Fibroblast of skin of left biceps (primary cell): ENCODE measurements around the gene RIPOR2.
"Not testable (repeated sequence)": the region's sequence is repeated elsewhere in the genome, so short reads cannot be mapped to it uniquely, and the experiment has no call there.

Source experiments
- DNase-seq, 2 experiments: peaks; one replicate each; pipeline ENCODE4 v3.0.0-alpha.2; 2013; ENCODE audit warnings: low read depth in 2 of 2

RIPOR2 gene

GRCh38 chr6:24925661-24926060 lies 10.1 kb downstream of the RIPOR2 start:
- DNase-seq: no peak

DNA sequence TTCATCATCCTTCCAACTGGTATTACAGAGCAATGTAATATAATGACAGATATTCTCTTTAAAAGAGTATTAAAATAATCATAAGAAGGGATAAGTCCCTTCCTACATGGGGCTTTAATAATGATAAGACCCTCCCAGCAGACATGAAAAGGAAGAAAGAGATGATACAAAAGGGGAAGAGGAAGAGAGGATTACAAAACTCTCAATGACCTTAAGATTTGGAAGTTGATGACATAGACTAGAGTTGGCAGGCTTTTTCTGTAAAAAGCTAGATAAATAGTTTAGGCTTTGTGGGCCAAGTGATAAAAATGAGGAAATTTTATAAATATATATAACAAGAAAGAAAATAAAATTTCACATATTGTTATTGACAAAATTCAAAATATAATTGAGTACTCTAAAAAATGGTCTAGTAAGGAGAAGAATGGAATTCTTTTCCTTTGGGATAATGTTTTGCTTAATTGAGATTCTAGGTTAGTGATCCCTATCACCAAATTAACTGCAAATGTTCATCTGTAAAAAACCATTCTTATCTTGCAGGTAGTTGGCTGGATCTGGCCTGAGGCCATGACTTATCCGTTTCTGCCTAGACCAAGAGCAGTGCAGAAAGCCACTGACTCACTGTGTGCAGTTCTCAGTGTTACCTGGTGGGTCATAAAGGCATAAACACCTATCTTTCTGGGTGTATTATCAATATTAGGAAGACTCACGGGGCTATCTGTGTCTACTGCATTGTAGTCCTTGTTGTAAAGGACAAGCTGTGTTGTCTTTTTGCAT lies 11.0 kb downstream of the RIPOR2 start:
- no peak for DNase-seq

GRCh38 chr6:24923885-24924401 lies 11.8 kb downstream of the RIPOR2 start:
- DNase-seq: no peak

GRCh38 chr6:24922814-24923213 lies 12.9 kb downstream of the RIPOR2 start:
- no peak for DNase-seq

GRCh38 chr6:24922170-24922569 lies 13.6 kb downstream of the RIPOR2 start:
- no peak for DNase-seq

GRCh38 chr6:24920136-24920535 lies 15.6 kb downstream of the RIPOR2 start:
- no peak for DNase-seq

- no peak for DNase-seq
Measured at GRCh38 chr6:24919056-24919892, 16.5 kb downstream of the RIPOR2 start.

DNA sequence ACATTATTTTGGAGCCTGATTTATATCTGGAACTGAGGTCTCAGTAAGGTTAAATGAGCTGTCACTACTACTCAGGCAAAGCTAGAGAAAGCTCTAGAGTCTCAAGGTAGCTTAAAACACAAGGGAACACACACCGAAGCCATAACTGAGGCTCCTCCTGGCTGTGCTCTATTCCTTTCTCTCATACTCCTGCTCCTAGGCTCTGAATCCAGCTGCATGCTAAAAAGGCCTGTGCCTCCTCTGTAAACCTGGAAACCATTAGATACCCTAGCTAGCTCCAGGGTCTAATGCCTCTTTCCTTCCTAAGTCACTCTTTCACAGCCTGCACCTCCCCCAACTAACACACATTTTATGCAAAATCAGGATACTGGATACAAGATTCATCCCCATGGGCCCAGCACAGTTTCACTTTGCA lies 17.1 kb downstream of the RIPOR2 start:
- no peak for DNase-seq

DNA sequence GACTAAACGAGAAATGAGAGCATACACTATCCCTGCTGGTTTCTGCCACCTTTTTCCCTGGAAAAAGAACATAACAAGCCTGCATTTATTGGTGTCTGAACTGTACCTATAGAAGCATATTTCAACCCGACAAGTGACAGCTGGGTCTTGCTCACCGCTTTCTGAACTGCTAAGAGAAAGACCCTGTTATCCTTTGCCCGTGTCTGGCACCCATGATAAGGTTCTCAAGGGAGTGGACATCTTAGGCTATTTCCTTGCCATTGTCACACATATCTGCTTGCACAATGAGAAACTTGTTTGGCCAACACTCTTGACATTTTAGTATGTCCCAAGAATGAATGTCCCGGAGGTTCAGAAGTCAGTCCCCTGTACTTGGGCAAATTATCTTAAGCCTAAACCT lies 19.3 kb downstream of the RIPOR2 start:
- no peak for DNase-seq

- no peak for DNase-seq
Measured at GRCh38 chr6:24915641-24916040, 20.1 kb downstream of the RIPOR2 start.

- not testable (repeated sequence) for DNase-seq
Measured at GRCh38 chr6:24914082-24914481, 21.7 kb downstream of the RIPOR2 start.

- no peak for DNase-seq
Measured at GRCh38 chr6:24911796-24912382, 23.9 kb downstream of the RIPOR2 start.

GRCh38 chr6:24910961-24911725 lies 24.6 kb downstream of the RIPOR2 start:
- no peak for DNase-seq

DNA sequence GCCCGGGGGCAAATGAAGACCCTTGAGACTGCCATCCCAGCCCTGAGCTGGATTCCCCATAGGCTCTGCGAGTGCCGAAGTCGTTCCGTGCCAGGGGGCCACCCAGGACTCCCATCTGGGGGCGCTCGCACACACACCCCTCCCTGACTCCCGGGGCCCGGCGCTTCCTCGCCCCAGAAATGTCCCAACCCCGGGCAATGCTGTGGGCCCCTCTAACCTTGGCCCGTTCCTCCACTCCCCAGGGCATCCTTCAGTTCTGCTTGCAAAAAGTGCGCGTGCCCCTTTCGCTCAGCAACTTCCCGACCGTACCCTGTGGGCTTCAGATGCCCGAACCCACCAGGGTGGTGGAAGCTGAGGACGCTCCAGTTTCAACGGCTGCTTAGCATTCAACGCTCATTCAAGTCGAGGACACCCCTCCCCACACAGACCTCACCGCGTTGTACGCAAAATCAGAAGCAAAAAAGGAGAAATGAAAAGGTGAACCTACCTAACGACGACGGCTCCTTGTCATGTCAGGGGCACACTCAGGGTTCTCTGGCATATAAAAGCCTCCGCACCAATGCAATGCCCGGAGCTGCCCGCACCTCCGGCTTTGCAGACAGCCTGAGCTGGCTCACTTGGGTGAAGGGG lies 25.3 kb downstream of the RIPOR2 start:
- DNase-seq: no peak

- no peak for DNase-seq
Measured at GRCh38 chr6:24909241-24910216, 26.2 kb downstream of the RIPOR2 start.

GRCh38 chr6:24908650-24909035 lies 27.1 kb downstream of the RIPOR2 start:
- DNase-seq: no peak

GRCh38 chr6:24907919-24908649 lies 27.7 kb downstream of the RIPOR2 start:
- DNase-seq: no peak

DNA sequence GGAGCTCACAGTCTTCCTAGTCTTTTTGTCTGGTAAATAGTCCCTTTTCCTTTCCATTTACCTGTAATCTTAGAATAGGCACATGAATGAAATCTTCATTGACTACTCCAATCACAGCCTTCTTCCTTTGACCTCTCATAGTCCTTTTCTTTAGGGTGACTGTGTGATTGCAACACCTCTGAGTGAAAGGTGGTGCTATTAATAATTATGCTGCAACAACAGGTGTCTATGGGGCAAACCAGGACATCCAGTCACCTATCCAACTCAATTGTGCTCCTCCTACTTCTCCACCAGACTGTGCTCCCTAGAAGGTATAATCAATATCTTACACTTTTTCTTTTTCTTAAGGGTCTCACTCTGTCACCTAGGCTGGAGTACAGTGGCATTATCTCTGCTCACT lies 29.4 kb downstream of the RIPOR2 start:
- DNase-seq: no peak

- no peak for DNase-seq
Measured at GRCh38 chr6:24905483-24905882, 30.3 kb downstream of the RIPOR2 start.
